IMR-90 (cell line): ENCODE results near the gene PTGS1. TPM values are rescaled to one million over a fixed set of nuclear protein-coding genes. Genes with fewer than 3 reads are reported as not detected.

Experiments used
- ATAC-seq: fragments of 200-7000 bp; cut with Tn5 transposase; 2 replicates; pipeline ENCODE4 v1.9.1; 2020; ENCODE audit warnings: low read depth, mild to moderate bottlenecking, moderate library complexity
- BruUV-seq: library from RNA; stranded (reverse); fragments of 400-500 nt; replicated peaks from 2 replicates; lab custom pipeline; 2021; lab: Mats Ljungman, UMichigan
- CTCF ChIA-PET: fragments of 300-600 bp; formaldehyde crosslinking; extraction: SDS; loops from one replicate; lab custom pipeline; 2021; ENCODE audit warnings: antibody characterized with exemption; lab: Yijun Ruan, JAX
- POLR2A ChIA-PET: fragments of 300-600 bp; sonication (Branson Sonifier 250); formaldehyde crosslinking; loops from one replicate; lab custom pipeline; 2022; ENCODE audit warnings: antibody characterized with exemption; ENCODE audit not compliant: unreplicated experiment; lab: Charles Lee
- DNase-seq: peaks from one replicate; pipeline ENCODE4 v3.0.0; 2013
- H2AFZ ChIP-seq: replicated peaks from 2 replicates; pipeline ENCODE3; 2013; ENCODE audit warnings: low read length, mild to moderate bottlenecking; ENCODE audit not compliant: poor library complexity
- H2AK5ac ChIP-seq: 2 replicates; pipeline ENCODE4 v1.6.1; 2013; ENCODE audit warnings: low read depth, low read length, inconsistent platforms
- H2AK9ac ChIP-seq: replicated peaks from 2 replicates; pipeline ENCODE3; 2013; ENCODE audit warnings: mild to moderate bottlenecking, low read depth, low read length, moderate library complexity; ENCODE audit not compliant: poor library complexity
- H2BK120ac ChIP-seq: 2 replicates; pipeline ENCODE4 v1.6.1; 2013; ENCODE audit warnings: low read depth, low read length, inconsistent platforms
- H2BK15ac ChIP-seq: 3 replicates; pipeline ENCODE4 v1.6.1; 2013; ENCODE audit warnings: low read depth, low read length, inconsistent platforms
- H2BK20ac ChIP-seq: 2 replicates; pipeline ENCODE4 v1.6.1; 2013; ENCODE audit warnings: low read depth, mild to moderate bottlenecking, inconsistent platforms, low read length, moderate library complexity
- H2BK5ac ChIP-seq: 2 replicates; pipeline ENCODE4 v1.6.1; 2013; ENCODE audit warnings: mild to moderate bottlenecking, low read depth, low read length, inconsistent platforms; ENCODE audit not compliant: poor library complexity, severe bottlenecking
- H3K14ac ChIP-seq: replicated peaks from 2 replicates; pipeline ENCODE4 v1.6.1; 2013; ENCODE audit warnings: low read depth, low read length, inconsistent platforms
- H3K18ac ChIP-seq: 2 replicates; pipeline ENCODE4 v1.6.1; 2013; ENCODE audit warnings: low read depth, low read length, control low read depth
- H3K23ac ChIP-seq: 2 replicates; pipeline ENCODE4 v1.6.1; 2013; ENCODE audit warnings: low read depth, low read length, inconsistent platforms
- H3K27ac ChIP-seq: 2 replicates; pipeline ENCODE4 v1.5.1; 2013; ENCODE audit warnings: mild to moderate bottlenecking, control low read depth, low read length; ENCODE audit not compliant: insufficient read depth
- H3K27me3 ChIP-seq: 2 replicates; pipeline ENCODE4 v1.6.1; 2013; ENCODE audit warnings: low read length; ENCODE audit not compliant: control insufficient read depth, insufficient read depth
- H3K36me3 ChIP-seq: 2 replicates; pipeline ENCODE4 v1.6.1; 2013; ENCODE audit warnings: low read length, mixed read lengths; ENCODE audit not compliant: control insufficient read depth, insufficient read depth
- H3K4ac ChIP-seq: 2 replicates; pipeline ENCODE4 v1.6.1; 2013; ENCODE audit warnings: low read depth, low read length, inconsistent platforms
- H3K4me1 ChIP-seq: 2 replicates; pipeline ENCODE4 v1.6.1; 2013; ENCODE audit warnings: low read length, mixed read lengths; ENCODE audit not compliant: control insufficient read depth, insufficient read depth
- H3K4me2 ChIP-seq: 2 replicates; pipeline ENCODE4 v1.6.1; 2013; ENCODE audit warnings: low read depth, mild to moderate bottlenecking, control low read depth, low read length, moderate library complexity
- H3K4me3 ChIP-seq: 2 replicates; pipeline ENCODE4 v1.5.1; 2013; ENCODE audit warnings: low read depth, mild to moderate bottlenecking, control low read depth, low read length, moderate library complexity; ENCODE audit not compliant: insufficient read depth
- H3K56ac ChIP-seq: 2 replicates; pipeline ENCODE4 v1.6.1; 2013; ENCODE audit warnings: low read length, inconsistent platforms; ENCODE audit not compliant: insufficient read depth; ENCODE audit errors: extremely low read depth
- H3K79me1 ChIP-seq, 2 experiments: 2 replicates each; pipeline ENCODE4 v1.6.1; 2013; ENCODE audit warnings: low read length in 2 of 2, inconsistent platforms in 1 of 2, low read depth in 1 of 2
- H3K9ac ChIP-seq: 2 replicates; pipeline ENCODE4 v1.6.1; 2013; ENCODE audit warnings: low read depth, low read length, control low read depth
- H3K9me1 ChIP-seq: 2 replicates; pipeline ENCODE4 v1.6.1; 2013; ENCODE audit warnings: low read length, inconsistent platforms; ENCODE audit not compliant: insufficient read depth
- H3K9me3 ChIP-seq: 2 replicates; pipeline ENCODE4 v1.6.1; 2013; ENCODE audit warnings: low read length; ENCODE audit not compliant: control insufficient read depth, insufficient read depth
- H4K20me1 ChIP-seq: 2 replicates; pipeline ENCODE4 v1.6.1; 2013; ENCODE audit warnings: low read length, inconsistent platforms; ENCODE audit not compliant: insufficient read depth
- H4K5ac ChIP-seq: 2 replicates; pipeline ENCODE4 v1.6.1; 2013; ENCODE audit warnings: mild to moderate bottlenecking, low read depth, low read length, control low read depth
- H4K8ac ChIP-seq, 2 experiments: 2 replicates each; pipeline ENCODE4 v1.6.1; 2013; ENCODE audit warnings: low read depth in 2 of 2, low read length in 2 of 2, control low read depth in 1 of 2, inconsistent platforms in 1 of 2
- H4K91ac ChIP-seq: 2 replicates; pipeline ENCODE4 v1.6.1; 2013; ENCODE audit warnings: low read depth, low read length, inconsistent platforms; ENCODE audit not compliant: insufficient read depth
- BHLHE40 ChIP-seq: fragments of 150-350 bp; IDR thresholded peaks from 2 replicates; pipeline ENCODE4 v1.6.1; 2016; ENCODE audit warnings: mild to moderate bottlenecking, low read depth, low read length
- CHD1 ChIP-seq: IDR thresholded peaks from 2 replicates; pipeline ENCODE4 v1.6.1; 2012; ENCODE audit warnings: low read depth, low read length, improper control_type of control experiment
- FOS ChIP-seq: fragments of 150-350 bp; IDR thresholded peaks from 2 replicates; pipeline ENCODE4 v1.6.1; 2016; ENCODE audit warnings: low read depth, low read length
- MAFK ChIP-seq: IDR thresholded peaks from 2 replicates; pipeline ENCODE4 v1.6.1; 2012; ENCODE audit warnings: low read depth, low read length, improper control_type of control experiment
- MAZ ChIP-seq: IDR thresholded peaks from 2 replicates; pipeline ENCODE4 v1.6.1; 2012; ENCODE audit warnings: low read depth, mild to moderate bottlenecking, low read length, improper control_type of control experiment, moderate library complexity, borderline replicate concordance
- MXI1 ChIP-seq: IDR thresholded peaks from 2 replicates; pipeline ENCODE4 v1.6.1; 2012; ENCODE audit warnings: low read depth, mild to moderate bottlenecking, low read length, moderate library complexity, borderline replicate concordance
- NFE2L2 ChIP-seq: fragments of 150-350 bp; IDR thresholded peaks from 2 replicates; pipeline ENCODE4 v1.6.1; 2016; ENCODE audit warnings: low read depth, mild to moderate bottlenecking, low read length
- POLR2A ChIP-seq: IDR thresholded peaks from 2 replicates; pipeline ENCODE4 v1.6.1; 2012; ENCODE audit warnings: mild to moderate bottlenecking, low read depth, low read length
- RAD21 ChIP-seq: IDR thresholded peaks from 2 replicates; pipeline ENCODE4 v1.6.1; 2012; ENCODE audit warnings: low read length, improper control_type of control experiment
- RFX5 ChIP-seq: IDR thresholded peaks from 2 replicates; pipeline ENCODE4 v1.8.0; 2012; ENCODE audit warnings: low read depth, mild to moderate bottlenecking, low read length, moderate library complexity
- SMC3 ChIP-seq: fragments of 150-350 bp; IDR thresholded peaks from 2 replicates; pipeline ENCODE4 v1.6.1; 2016; ENCODE audit warnings: low read depth, mild to moderate bottlenecking, antibody characterized with exemption, low read length, moderate library complexity
- WGBS, 2 experiments: methylation state at CpG; one replicate each; pipeline versions ENCODE4 v1.1.5 to v1.1.7; 2013; ENCODE audit warnings: missing lambda C conversion rate in 2 of 2; ENCODE audit not compliant: insufficient read length in 1 of 2; ENCODE audit errors: extremely low coverage in 2 of 2; 5-methylcytosine and 5-hydroxymethylcytosine counted together
- dilution Hi-C: fragments of 300-500 bp; cut with HindIII; formaldehyde crosslinking; loops from one replicate; pipeline ENCODE4 v1.14.3; 2018; ENCODE audit warnings: low sequenced_read_pairs; ENCODE audit not compliant: unreplicated experiment
- in situ Hi-C: fragments of 300-500 bp; cut with MboI; formaldehyde crosslinking; loops from 3 replicates; pipeline ENCODE4 v1.14.3; 2019; ENCODE audit warnings: low sequenced_read_pairs, inconsistent platforms, mixed read lengths
- intact Hi-C: fragments of 100-400 bp; cut with micrococcal nuclease; formaldehyde crosslinking; loops from 2 replicates; pipeline ENCODE4 v1.10.0; 2022
- polyA plus RNA-seq, 3 experiments: library from polyadenylated mRNA; depleted of rRNA; stranded (reverse); fragments of >200 nt; gene quantifications; 2 replicates each; pipeline ENCODE4 v1.2.3, GENCODE V29; 2012; ENCODE audit warnings: low replicate concordance in 1 of 3
- total RNA-seq: library from RNA; depleted of rRNA; stranded (reverse); fragments of >200 nt; gene quantifications from 2 replicates; pipeline ENCODE4 v1.2.3, GENCODE V29; 2012
- TF ChIP-seq, protein P1 (sequence below): fragments of 150-350 bp; IDR thresholded peaks from 2 replicates; pipeline ENCODE4 v1.6.1; 2017; ENCODE audit warnings: mild to moderate bottlenecking, antibody characterized with exemption, low read length, low read depth

The PTGS1 gene
- total and polyA plus RNA-seq, 2 of the 4 experiments (the other 2 are of a cell fraction): 24.7 to 38.3 TPM

- in situ Hi-C loops: no loop called here
- no peak for DNase-seq
Measured at GRCh38 chr9:122420315-122420714, 49.5 kb downstream of the PTGS1 start.

More at GRCh38 chr9:122420315-122420714, 49.5 kb downstream of the PTGS1 start:
- Histone ChIP-seq H3K4me1 (no peaks in the 10 kb centered on the region), H2BK5ac (no peak overlapping the region), H3K14ac (no peak overlapping the region), H3K23ac (no peak overlapping the region), H3K4me2 (no peak overlapping the region), H3K79me1 (no peaks in the 10 kb centered on the region), H3K4ac (no peak overlapping the region), H4K91ac (no peak overlapping the region), H2AFZ (no peak overlapping the region), H2AK9ac (no peak overlapping the region), H4K20me1 (no peaks in the 10 kb centered on the region), H2BK15ac (no peak overlapping the region), H3K27me3 (no peaks in the 10 kb centered on the region), H3K18ac (no peak overlapping the region), H3K9me3 (peaks cover 18% of the 10 kb centered on the region), H2BK120ac (no peak overlapping the region), H3K27ac (no peak overlapping the region), H3K4me3 (no peak overlapping the region), H4K5ac (no peak overlapping the region), H3K9ac (no peak overlapping the region), H2AK5ac (no peak overlapping the region), H3K56ac (no peak overlapping the region), H4K8ac (no peak overlapping the region), H3K36me3 (no peaks in the 10 kb centered on the region), H2BK20ac (no peak overlapping the region), H3K9me1 (no peaks in the 10 kb centered on the region)
- TF ChIP-seq CHD1: no peak
- no peak for TF ChIP-seq MAFK
- no peak for TF ChIP-seq NFE2L2
- TF ChIP-seq, protein P1, sequence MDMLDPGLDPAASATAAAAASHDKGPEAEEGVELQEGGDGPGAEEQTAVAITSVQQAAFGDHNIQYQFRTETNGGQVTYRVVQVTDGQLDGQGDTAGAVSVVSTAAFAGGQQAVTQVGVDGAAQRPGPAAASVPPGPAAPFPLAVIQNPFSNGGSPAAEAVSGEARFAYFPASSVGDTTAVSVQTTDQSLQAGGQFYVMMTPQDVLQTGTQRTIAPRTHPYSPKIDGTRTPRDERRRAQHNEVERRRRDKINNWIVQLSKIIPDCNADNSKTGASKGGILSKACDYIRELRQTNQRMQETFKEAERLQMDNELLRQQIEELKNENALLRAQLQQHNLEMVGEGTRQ: no peak
- TF ChIP-seq POLR2A: no peak
- no peak for TF ChIP-seq MAZ
- no peak for TF ChIP-seq FOS
- TF ChIP-seq RAD21: no peak
- TF ChIP-seq MXI1: no peak
- TF ChIP-seq RFX5: no peak
- no peak for TF ChIP-seq BHLHE40
- TF ChIP-seq SMC3: no peak
- ChIA-PET CTCF (no interaction called here), POLR2A (no interaction called here)
- intact Hi-C loops (no loop called here), dilution Hi-C loops (no loop called here)
- no TSS peak for BruUV-seq
- no peak for ATAC-seq
- WGBS, 2 experiments: 60% methylated on average over 2 of the region's 3 CpGs; no CpG with 5 or more reads in 1 of the 2 experiments
